PFSK-1 (cell line): ENCODE results near the gene ADAP1.

Experiments
- POLR2AphosphoS5 ChIP-seq: IDR thresholded peaks from 2 replicates; pipeline ENCODE4 v1.6.1; 2012; ENCODE audit warnings: low read depth, mild to moderate bottlenecking, control low read depth, low read length, moderate library complexity
- REST ChIP-seq, 2 experiments: IDR thresholded peaks; 2 replicates each; pipeline versions ENCODE4 v1.6.1 to v1.8.0; 2011 to 2012; ENCODE audit warnings: low read depth in 2 of 2, low read length in 2 of 2, control low read depth in 1 of 2, inconsistent platforms in 1 of 2, mild to moderate bottlenecking in 1 of 2, moderate library complexity in 1 of 2; ENCODE audit not compliant: insufficient read depth in 1 of 2
- TAF1 ChIP-seq: IDR thresholded peaks from 2 replicates; pipeline ENCODE4 v1.6.1; 2012; ENCODE audit warnings: low read length, control low read depth, borderline replicate concordance; ENCODE audit not compliant: insufficient read depth

DNA sequence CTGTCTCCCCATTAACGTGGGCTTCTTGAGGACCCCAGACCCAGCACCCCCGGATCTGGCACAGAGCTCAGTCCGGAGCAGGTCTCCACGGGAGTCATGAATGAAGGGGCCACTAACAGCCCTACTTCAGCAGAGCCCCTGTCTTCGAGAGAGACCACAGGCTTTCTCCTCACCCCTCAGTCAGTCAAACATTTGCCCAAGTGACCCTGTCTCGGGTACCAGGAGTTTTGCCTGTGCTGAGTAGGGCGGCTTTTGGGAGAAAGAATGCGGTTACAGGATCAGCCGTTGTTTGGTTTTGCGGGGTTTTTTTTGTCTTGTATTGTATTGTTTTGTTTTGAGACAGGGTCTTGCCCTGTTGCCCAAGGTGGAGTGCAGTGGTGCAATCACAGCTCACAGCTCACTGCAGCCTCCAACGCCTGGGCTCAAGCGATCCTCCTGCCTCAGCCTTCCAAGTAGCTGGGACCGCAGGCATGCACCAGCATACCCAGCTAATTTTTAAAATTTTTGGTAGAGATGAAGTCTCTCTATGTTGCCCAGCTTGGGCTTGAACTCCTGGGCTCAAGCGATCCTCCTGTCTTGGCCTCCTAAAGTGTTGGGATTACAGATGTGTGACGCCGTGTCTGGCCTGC lies 16.5 kb downstream of the ADAP1 start:
- TF ChIP-seq TAF1 (no peak), REST (IDR thresholded peaks at IDR 0.05; ENCODE audit: insufficient read depth in 1 of 2, low read depth in 2 of 2, low read length in 2 of 2) (no peak), POLR2AphosphoS5 (no peak)
